HG02981 (cell line): Measurements from ENCODE around the gene SHLD1.

Source experiments
- ATAC-seq: cut with Tn5 transposase; IDR thresholded peaks from one replicate; pipeline ENCODE4 v1.9.1; 2021; ENCODE audit warnings: mild to moderate bottlenecking, moderate library complexity; ENCODE audit not compliant: unreplicated experiment

The SHLD1 gene

DNA sequence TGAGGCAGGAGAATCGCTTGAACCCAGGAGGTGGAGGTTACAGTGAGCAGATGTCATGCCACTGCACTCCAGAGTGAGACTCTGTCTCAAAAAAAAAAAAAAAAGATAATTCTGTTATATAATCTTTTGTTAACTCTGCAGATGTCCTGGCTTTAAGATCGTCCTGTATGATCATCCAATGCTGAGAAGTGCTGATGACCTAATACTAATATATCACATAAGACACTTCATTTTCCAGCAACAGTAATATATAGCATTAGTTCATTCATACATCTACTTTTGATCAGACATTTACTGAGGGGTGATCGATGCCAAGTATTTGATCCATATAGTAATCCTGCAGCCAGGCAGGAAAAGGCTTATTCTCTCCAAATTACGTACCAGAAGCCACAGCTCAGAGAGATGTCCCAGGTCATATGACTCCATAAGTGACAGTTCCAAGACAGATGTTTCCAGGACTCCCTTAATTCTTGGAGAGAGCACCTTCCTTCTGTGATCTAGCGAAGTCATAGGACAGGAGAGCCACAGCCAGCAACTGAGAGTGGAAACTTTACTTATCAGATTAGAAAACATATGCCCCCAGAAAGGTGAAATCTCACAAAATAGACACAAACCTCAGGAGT lies 60.7 kb downstream of the SHLD1 start:
- ATAC-seq: no peak

GRCh38 chr20:5811746-5812145 lies 61.5 kb downstream of the SHLD1 start:
- ATAC-seq: no peak

DNA sequence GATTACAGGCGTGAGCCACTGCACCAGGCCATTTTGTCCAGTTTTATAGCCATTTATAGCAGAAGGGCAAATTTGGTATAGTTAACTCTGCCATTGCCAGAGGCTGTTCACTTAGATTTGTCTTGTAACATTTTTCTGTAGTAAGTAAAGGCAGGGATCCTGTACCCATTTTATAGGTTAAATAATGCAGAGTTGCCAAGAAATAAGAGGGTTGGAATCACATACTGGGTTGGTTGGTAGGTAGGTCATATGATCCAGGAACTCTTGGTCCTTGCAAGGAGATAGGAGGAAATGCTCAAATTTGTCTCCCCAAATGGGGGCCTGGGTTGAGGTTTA lies 68.1 kb downstream of the SHLD1 start:
- ATAC-seq: no peak

DNA sequence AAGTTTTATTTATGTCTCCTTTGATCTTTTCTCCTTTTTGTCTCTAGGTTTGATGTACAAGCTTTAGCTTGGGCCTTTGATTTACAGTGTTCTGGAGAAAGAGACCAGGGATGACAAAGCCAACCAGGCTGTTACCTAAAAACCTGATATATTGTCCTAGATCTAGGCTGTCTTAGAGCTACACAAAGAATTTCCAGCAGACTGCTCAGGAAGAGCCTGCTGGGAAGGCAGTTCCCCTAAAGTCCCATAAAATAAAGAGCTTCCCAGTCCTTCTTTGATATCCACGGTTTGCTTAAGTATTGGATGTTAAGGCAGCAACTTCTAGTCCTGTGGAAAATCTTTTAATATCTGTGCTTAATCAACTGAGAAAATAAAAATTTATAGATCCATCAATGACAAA lies 70.5 kb downstream of the SHLD1 start:
- no peak for ATAC-seq

DNA sequence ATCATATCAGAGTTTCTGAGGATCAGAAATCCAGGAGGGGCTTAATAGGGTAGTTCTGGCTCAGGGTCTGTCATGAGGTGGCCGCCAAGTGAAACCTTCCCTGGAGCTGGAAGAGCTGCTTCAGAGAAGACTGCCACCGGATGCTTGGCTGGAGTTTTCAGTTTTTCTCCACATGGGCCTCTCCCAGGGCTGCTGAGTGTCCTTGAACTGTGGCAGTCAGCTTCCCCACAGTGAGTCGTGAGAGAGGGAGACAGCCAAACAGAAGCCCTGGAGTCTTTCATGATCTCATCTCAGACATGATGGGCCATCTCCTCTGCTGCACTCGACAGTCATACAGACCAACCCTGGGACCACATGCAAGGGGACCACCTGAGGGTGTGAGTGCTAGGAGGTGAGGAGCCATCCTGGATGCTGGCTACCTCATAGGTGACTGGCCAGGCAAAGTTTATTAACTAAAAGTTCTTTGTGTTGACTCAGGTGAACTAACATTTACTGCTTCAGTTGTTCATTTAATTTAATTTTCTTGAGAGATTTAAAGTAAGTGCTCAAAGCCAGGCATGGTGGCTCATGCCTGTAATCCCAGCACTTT lies 71.5 kb downstream of the SHLD1 start:
- ATAC-seq: no peak

- ATAC-seq: no peak
Observed at GRCh38 chr20:5822569-5822968, 72.4 kb downstream of the SHLD1 start.

DNA sequence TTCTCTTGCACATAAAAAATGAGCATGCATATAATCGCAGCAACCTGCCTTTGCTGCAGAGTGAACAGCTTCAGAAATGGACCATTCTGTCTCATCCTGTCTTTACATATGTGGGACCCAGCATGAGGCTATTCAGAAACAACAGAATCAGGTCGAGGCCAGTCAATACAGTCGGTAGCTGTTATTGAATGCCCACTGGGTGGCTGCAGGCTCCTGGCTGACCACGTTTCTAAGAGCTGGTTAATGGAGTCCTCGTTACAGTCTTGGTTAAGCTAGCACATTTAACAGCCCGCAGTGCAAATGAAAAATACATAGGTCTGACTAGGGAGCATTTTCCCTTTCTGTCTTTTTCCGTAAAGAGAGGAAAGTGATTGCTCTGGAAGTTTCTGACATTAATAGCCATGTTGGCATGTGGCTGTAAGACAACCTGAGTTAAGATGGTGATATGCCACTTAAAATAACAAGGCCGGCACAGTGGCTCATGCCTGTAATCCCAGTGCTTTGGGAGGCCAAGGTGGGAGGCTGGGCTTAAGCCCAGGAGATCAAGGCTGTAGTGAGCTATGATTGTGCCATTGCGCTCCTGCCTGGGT lies 75.0 kb downstream of the SHLD1 start:
- no peak for ATAC-seq

GRCh38 chr20:5827098-5827853 lies 77.1 kb downstream of the SHLD1 start:
- ATAC-seq: no peak

- no peak for ATAC-seq
Observed at GRCh38 chr20:5827861-5828260, 77.7 kb downstream of the SHLD1 start.

DNA sequence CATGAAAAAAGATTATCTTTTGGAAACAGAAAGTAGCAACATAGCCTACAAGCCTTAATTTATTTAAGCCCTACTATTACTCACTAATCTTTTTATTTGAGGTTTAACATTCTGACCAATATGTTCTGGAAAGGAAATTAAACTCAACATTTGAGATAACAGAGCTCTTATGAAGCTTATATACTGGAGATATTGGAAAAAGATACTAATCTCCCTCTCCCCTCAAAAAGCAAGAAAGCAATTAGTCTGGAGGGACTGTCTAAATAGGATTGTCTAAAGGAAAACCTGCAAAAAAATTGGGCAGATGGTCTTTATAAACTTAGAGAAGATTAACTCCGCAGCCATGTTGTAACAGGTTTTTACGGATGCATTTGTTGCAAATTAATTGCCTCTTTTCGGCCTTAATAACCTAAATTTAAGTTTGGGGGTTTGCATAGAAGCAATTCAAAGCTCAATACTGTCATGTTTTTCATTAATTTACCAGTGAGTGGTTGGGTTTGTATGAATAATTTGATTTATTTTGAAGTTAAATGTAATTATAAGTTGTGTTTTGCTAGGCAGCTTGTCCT lies 79.1 kb downstream of the SHLD1 start:
- ATAC-seq: no peak

GRCh38 chr20:5831539-5832237 lies 81.5 kb downstream of the SHLD1 start:
- no peak for ATAC-seq

- ATAC-seq: no peak
Observed at GRCh38 chr20:5833309-5833941, 83.2 kb downstream of the SHLD1 start.

- no peak for ATAC-seq
Observed at GRCh38 chr20:5834436-5835005, 84.3 kb downstream of the SHLD1 start.

DNA sequence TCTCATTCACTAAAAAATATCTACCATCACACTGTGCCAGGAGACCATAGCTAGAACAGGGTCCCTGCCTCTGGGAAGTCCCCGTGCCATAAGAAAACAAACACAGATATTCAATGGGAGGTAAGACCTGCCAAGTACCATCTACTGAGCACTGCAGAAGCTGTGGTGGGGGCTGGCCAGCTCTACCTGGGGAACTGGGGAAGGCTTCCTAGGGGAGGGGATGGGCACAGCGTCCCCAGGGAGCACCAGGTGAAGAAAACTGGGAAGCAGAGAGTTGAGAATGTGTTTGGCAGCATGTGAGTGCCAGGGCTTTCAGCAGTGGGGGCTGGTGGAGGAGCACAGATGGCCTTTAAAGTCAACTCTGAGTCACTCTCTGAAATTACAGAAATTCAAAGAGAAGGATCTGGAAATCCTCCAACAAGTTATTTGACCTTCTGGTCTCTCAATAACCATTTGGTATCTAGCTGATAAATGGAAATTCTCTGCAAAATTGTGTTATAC lies 85.2 kb downstream of the SHLD1 start:
- no peak for ATAC-seq

- ATAC-seq: no peak
Observed at GRCh38 chr20:5835871-5836270, 85.7 kb downstream of the SHLD1 start.

- no peak for ATAC-seq
Observed at GRCh38 chr20:5836569-5836968, 86.4 kb downstream of the SHLD1 start.

GRCh38 chr20:5840411-5841002 lies 90.3 kb downstream of the SHLD1 start:
- no peak for ATAC-seq

GRCh38 chr20:5841522-5841921 lies 91.3 kb downstream of the SHLD1 start:
- no peak for ATAC-seq

DNA sequence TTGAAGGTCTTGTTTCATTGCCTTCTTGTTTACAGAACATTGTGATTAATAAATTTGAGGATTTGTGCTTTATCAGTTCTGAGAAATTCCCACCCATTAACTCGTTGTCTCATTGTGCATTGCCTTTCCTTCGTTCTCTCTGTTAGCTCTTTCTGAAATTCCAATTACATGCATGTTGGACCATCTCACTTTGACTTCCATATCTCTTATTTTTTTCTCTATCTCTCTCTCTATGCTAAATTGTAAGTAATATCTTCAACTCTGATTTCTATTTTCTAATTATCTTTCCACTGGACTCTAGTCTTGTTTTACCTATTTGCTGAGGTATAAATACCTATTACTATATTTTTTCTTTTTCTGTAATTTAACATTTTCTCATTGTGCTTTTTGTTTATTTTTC lies 92.3 kb downstream of the SHLD1 start:
- ATAC-seq: no peak
